22Rv1 (cell line): Measurements from ENCODE around the gene NMU.

Source experiments
- H3K27ac ChIP-seq: fragments of 450-650 bp; 2 replicates; pipeline ENCODE4 v1.5.1; 2017
- ZFX ChIP-seq: fragments of 450-650 bp; IDR thresholded peaks from 2 replicates; pipeline ENCODE4 v1.6.1; 2017; ENCODE audit warnings: antibody characterized with exemption, borderline replicate concordance
- TF ChIP-seq, protein P1 (sequence below): fragments of 450-650 bp; IDR thresholded peaks from 2 replicates; pipeline ENCODE4 v1.5.1; 2017; ENCODE audit warnings: mild to moderate bottlenecking

The NMU gene

DNA sequence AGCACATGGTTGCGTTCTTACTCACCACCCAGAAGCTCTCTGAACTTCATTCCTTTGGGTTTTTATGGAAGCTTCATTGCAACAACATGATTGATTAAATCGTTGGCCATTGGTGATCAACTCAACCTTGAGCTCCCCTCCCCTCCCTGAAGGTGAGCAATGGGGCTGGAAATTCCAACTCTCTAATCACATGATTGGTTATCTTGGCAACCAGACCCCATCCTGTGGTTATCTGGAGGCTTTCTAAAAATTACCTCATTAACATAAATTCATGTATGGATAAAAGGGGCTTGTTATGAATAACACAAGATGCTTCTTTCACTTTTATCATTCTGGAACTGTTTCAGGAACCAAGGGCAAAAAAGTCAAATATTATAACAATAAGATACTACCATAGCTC, 34.6 kb upstream of the NMU start:
- no peak for TF ChIP-seq ZFX
- TF ChIP-seq, protein P1, sequence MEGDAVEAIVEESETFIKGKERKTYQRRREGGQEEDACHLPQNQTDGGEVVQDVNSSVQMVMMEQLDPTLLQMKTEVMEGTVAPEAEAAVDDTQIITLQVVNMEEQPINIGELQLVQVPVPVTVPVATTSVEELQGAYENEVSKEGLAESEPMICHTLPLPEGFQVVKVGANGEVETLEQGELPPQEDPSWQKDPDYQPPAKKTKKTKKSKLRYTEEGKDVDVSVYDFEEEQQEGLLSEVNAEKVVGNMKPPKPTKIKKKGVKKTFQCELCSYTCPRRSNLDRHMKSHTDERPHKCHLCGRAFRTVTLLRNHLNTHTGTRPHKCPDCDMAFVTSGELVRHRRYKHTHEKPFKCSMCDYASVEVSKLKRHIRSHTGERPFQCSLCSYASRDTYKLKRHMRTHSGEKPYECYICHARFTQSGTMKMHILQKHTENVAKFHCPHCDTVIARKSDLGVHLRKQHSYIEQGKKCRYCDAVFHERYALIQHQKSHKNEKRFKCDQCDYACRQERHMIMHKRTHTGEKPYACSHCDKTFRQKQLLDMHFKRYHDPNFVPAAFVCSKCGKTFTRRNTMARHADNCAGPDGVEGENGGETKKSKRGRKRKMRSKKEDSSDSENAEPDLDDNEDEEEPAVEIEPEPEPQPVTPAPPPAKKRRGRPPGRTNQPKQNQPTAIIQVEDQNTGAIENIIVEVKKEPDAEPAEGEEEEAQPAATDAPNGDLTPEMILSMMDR, result no peak
- H3K27ac ChIP-seq, result no peak overlapping the region

DNA sequence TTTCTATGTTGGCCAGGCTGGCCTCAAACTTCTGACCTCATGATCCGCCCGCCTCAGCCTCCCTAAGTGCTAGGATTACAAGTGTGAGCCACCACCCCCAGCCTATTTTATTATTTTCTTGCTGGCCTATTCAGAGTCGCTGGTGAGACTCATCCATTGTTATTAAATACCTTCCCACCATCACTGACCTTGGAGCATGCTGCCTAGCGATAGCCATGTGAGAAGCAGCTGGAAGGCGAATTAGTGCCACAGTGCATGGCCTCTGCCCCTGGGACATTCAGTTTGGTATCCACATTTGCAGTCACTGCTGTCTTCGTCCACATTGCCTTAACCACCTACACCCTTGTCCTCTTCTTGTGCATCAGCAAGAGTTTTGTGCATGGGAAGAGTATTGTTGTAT, 32.4 kb upstream of the NMU start:
- no peak overlapping the region for H3K27ac ChIP-seq
- TF ChIP-seq ZFX, result no peak
- TF ChIP-seq, protein P1, result no peak

DNA sequence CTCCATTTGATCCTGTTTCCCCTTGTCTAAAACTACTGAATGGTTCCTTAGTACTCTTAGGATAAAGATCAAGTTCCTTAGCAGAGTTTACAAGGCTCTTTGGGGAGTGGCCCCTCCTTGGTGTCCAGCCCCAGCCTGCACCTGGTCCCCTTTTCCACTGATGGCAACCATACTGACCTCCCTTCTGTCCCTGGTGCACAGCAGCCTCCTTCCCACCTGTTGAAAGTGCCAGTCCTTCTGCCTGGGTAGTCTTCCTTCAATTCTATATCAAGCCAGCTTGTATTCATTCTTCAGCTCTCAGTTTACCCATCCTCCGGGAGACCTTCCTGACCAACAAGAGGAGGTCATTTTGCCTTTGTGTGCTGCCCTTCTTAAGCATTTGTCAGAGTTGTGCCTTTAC, 30.4 kb upstream of the NMU start:
- TF ChIP-seq, protein P1, result no peak
- no peak for TF ChIP-seq ZFX

DNA sequence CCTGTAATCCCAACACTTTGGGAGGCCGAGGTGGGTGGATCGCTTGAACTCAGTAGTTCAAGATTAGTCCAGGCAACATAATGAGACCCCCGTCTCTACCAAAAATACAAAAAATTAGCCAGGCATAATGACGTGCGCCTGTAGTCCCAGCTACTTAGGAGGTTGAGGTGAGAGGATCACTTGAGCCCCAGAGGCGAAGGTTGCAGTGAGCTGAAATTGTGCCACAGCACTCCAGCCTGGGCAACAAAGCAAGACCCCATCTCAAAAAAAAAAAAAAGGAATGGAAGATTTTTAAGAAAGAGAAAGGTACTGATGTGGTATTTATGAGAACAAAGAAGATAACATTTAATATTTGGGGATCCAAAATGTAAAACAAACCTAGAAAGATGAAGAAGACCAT, 27.0 kb upstream of the NMU start:
- TF ChIP-seq, protein P1, result no peak
- no peak for TF ChIP-seq ZFX
- no peak overlapping the region for H3K27ac ChIP-seq

More for the DNA sequence above, 30.4 kb upstream of the NMU start:
- H3K27ac ChIP-seq, result no peak overlapping the region

DNA sequence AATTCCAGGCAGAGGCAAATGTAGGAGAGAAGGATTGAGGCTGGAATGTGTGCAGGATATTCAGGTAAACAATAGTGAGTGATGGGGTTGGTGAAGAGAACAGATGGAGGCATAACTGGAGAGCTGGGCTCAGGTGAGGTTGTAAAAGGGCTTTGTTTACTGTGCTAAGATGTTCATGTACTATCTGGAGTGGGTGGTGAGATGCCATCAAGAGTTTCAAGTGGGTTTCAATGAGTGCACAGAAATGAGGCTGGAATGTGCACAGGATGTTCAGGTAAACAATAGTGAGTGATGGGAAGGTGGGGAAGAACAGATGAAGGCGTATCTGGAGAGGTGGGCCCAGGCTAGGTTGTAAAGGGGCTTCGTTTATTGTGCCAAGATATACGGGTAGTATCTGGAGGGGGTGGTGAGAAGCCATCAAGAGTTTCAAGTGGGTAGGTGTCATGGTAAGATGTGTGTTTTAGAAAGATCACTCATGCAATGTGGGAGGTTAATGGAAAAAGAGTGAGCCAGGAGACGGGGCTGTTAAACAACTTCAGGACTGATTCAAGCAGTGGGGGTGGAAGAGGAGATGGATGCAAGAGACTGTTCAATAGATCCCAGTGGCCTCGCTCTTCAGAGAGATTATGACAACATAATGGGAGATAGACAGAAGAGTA, 25.4 kb upstream of the NMU start:
- TF ChIP-seq, protein P1, result no peak
- TF ChIP-seq ZFX, result no peak
- H3K27ac ChIP-seq, result no peak overlapping the region

DNA sequence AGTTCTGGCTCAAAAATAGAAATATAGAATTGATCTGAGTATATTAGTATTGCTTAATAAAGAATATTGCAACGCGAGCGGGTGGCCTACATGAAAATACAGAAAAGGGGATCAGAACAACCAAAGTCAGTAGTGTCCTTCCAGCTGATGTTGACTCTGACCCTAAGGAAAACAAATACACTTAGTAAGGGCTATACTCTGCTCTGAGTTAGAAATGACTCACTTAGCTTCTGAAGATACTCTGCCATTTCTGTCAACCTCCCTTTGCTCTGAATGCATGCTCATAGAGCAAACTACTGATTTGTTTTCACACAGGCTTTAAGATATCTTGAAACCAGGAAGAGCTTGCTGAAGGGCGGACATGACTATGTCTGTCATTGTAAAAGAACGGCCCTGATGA, 22.6 kb upstream of the NMU start:
- no peak overlapping the region for H3K27ac ChIP-seq
- TF ChIP-seq, protein P1, result no peak
- TF ChIP-seq ZFX, result no peak

DNA sequence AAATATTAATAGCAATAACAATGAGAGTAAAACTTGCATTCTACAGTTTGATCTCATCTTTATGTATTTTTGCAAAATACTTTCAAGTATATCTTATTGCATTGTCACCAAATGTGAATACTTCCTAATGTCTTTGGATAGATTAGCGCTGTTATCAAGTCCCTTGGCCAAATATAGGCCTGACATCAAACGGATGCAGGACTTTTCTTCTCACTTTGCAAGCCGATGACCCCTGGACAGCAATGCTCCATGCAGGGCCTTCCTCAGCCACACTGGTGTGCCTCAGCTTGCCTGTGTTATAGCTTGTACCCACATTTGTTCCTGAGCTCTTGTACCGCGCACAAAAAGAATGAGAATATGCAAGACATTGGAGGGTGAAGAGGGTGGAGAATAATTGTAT, 18.0 kb upstream of the NMU start:
- no peak overlapping the region for H3K27ac ChIP-seq
- no peak for TF ChIP-seq ZFX

DNA sequence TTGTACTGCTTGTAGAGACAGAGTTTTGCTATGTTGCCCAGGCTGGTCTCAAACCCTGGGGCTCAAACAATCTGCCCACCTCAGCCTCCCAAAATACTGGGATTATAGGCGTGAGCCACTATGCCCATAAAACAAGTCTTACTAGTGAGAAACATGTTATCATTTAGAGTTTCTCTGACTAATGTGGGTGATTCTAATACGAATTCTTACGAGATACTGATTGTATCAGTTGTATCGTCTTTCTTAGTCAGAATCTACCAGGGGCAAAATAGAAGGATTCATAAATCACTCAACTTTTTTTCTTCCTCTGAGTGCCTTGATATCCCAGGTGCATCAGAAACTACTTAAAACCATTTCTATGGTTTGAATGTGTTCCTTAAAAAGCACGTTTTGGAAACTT, 14.4 kb upstream of the NMU start:
- no peak overlapping the region for H3K27ac ChIP-seq
- TF ChIP-seq, protein P1, result no peak
- TF ChIP-seq ZFX, result no peak
